ENCODE data around the gene MACROD1.

MACROD1 gene

DNA sequence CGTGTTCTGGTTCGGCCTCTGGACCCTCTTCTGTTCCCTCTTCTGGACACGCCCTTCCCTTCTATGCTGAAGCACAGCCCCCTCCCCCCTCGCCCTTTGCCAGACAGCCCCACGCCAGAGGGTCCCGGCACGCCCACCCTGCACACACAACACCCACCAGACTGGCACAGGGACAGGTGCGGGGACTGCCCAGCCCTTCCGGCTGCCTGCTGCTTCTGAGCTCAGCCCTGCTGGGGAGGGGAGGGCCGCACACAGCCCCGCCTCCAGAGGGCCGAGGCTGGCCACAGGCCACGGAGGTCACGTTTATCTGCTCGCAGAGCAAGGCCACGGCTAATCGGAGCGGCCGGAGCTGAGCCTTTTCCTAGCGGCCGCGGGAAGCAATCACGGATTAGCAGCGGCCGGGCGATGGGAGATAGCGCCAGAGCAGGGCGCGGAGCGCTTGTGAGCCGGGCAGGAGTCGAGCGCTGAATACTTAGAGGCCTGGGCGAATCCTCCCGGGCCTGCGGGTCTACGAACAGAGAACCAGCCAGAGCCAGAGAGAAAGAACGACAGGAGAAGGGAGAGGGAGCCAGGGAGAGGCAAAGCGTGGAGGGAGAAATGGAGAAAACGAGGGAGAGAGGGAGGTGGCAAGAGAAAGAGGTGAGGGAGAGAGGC lies 158.2 kb downstream of the MACROD1 start:
- H3K4me3 ChIP-seq (ENCODE audit: low read depth, low read length) = no peak overlapping the region
- H2AFZ ChIP-seq (ENCODE audit: insufficient read depth, low read length, poor library complexity) = no peak overlapping the region
- no peak overlapping the region for H2BK5ac ChIP-seq (ENCODE audit: low read depth, low read length, poor library complexity)
- H3K36me3 ChIP-seq (ENCODE audit: control insufficient read depth in 1 of 2, insufficient read depth in 2 of 2, low read length in 2 of 2) = no peaks in the 10 kb centered on the region
- no peak overlapping the region for H3K4ac ChIP-seq (ENCODE audit: low read depth, low read length)
- peak overlapping the region; percentile 57 for H3K4me2 ChIP-seq (ENCODE audit: low read length)
- no peak overlapping the region for H4K8ac ChIP-seq (ENCODE audit: low read depth, low read length)
- H3K27ac ChIP-seq (ENCODE audit: low read depth, low read length) = no peak overlapping the region
- H3K18ac ChIP-seq (ENCODE audit: low read length) = no peak overlapping the region
- DNase-seq = peak; percentile 44 to 80
- H3K4me1 ChIP-seq (ENCODE audit: control insufficient read depth in 1 of 2, insufficient read depth in 2 of 2, low read length in 2 of 2) = peaks cover 12 to 16% of the 10 kb centered on the region in 2 experiments
- H3K9me3 ChIP-seq (ENCODE audit: insufficient read depth, low read depth, low read length) = peaks cover under 1% of the 10 kb centered on the region
- H3K23ac ChIP-seq (ENCODE audit: low read length) = no peak overlapping the region
- no peaks in the 10 kb centered on the region for H3K79me2 ChIP-seq (ENCODE audit: control insufficient read depth, insufficient read depth, low read length, poor library complexity)
- peaks cover 14% of the 10 kb centered on the region for H3K27me3 ChIP-seq (ENCODE audit: insufficient read depth, low read length)
- no peak overlapping the region for H4K91ac ChIP-seq (ENCODE audit: low read depth, low read length)
- H3K9ac ChIP-seq (ENCODE audit: low read length) = no peak overlapping the region
- no peak overlapping the region for H2BK12ac ChIP-seq (ENCODE audit: low read length)
- no peaks in the 10 kb centered on the region for H3K79me1 ChIP-seq (ENCODE audit: low read length)
- no peak overlapping the region for H3K14ac ChIP-seq (ENCODE audit: low read length)
- WGBS (ENCODE audit: extremely low coverage, insufficient coverage, insufficient read length) = no CpG with 5 or more reads among the region's 40 CpGs
- no peak overlapping the region for H2AK5ac ChIP-seq (ENCODE audit: low read length)
- no peak overlapping the region for H4K12ac ChIP-seq (ENCODE audit: low read depth, low read length)
- H2BK120ac ChIP-seq (ENCODE audit: insufficient read depth, low read length, poor library complexity) = no peak overlapping the region

DNA sequence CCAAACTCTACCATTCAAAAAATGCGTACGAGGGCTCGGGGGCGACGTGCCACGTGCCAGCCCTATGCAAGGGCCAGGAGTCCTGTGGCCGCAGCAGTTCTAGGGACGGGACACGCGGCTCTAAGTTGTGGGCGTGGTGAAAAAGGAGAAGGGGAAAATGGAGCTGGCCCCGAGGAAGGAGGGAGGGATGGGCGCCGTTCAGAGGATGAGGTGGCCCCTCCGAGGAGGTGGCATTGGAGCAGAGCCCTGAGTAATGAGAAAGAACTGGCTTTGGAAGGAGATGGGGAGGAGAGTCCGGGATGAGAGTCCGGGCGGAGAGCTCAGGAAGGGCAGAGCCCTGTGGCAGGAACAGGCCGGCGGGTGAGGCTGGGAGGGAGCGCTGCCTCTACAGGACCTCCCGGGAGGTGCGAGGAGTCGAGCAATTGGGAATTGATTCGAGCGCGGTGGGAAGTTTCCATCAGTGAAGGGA lies 158.7 kb downstream of the MACROD1 start:
- Histone ChIP-seq H2BK120ac (ENCODE audit: insufficient read depth, low read length, poor library complexity) (no peak overlapping the region), H3K14ac (ENCODE audit: low read length) (no peak overlapping the region), H3K79me1 (ENCODE audit: low read length) (no peaks in the 10 kb centered on the region), H4K8ac (ENCODE audit: low read depth, low read length) (no peak overlapping the region), H4K91ac (ENCODE audit: low read depth, low read length) (no peak overlapping the region), H3K36me3 (ENCODE audit: control insufficient read depth in 1 of 2, insufficient read depth in 2 of 2, low read length in 2 of 2) (no peaks in the 10 kb centered on the region), H2AK5ac (ENCODE audit: low read length) (no peak overlapping the region), H4K12ac (ENCODE audit: low read depth, low read length) (no peak overlapping the region), H3K27me3 (ENCODE audit: insufficient read depth, low read length) (peaks cover 14% of the 10 kb centered on the region), H3K79me2 (ENCODE audit: control insufficient read depth, insufficient read depth, low read length, poor library complexity) (no peaks in the 10 kb centered on the region), H3K4me1 (ENCODE audit: control insufficient read depth in 1 of 2, insufficient read depth in 2 of 2, low read length in 2 of 2) (peaks cover 12 to 16% of the 10 kb centered on the region in 2 experiments), H3K23ac (ENCODE audit: low read length) (no peak overlapping the region), H3K18ac (ENCODE audit: low read length) (no peak overlapping the region), H2BK12ac (ENCODE audit: low read length) (no peak overlapping the region), H3K9ac (ENCODE audit: low read length) (no peak overlapping the region), H3K27ac (ENCODE audit: low read depth, low read length) (no peak overlapping the region), H3K4me2 (ENCODE audit: low read length) (peak overlapping the region; percentile 57), H2BK5ac (ENCODE audit: low read depth, low read length, poor library complexity) (no peak overlapping the region), H3K4ac (ENCODE audit: low read depth, low read length) (no peak overlapping the region), H3K9me3 (ENCODE audit: insufficient read depth, low read depth, low read length) (peaks cover 2% of the 10 kb centered on the region), H3K4me3 (ENCODE audit: low read depth, low read length) (no peak overlapping the region), H2AFZ (ENCODE audit: insufficient read depth, low read length, poor library complexity) (no peak overlapping the region)
- WGBS (ENCODE audit: extremely low coverage, insufficient coverage, insufficient read length) = no CpG with 5 or more reads among the region's 27 CpGs
- peak in 1 of 2 donors; percentile 36 for DNase-seq

DNA sequence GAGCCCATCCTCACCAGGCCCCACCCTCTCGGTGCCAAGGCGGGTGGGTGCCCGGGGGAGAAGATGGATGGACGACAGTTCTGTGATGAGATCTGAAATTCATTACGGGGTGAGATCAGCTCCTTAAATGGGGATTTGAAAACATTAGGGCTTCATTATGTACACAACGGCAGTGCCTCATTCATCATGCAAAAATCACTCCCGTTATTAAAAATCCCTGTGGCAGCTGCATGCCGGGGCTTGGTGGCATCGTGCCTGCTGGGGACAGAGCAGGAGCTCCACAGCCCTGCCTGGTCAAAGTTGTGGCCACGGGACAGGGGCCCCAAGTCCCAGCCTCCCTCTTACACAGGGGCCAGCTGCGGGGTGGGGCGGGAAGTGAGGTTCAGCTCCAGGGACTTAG lies 159.5 kb downstream of the MACROD1 start:
- H3K4me2 ChIP-seq (ENCODE audit: low read length) = no peak overlapping the region
- H3K4me1 ChIP-seq (ENCODE audit: control insufficient read depth in 1 of 2, insufficient read depth in 2 of 2, low read length in 2 of 2) = peaks cover 12 to 16% of the 10 kb centered on the region in 2 experiments
- no peak overlapping the region for H4K8ac ChIP-seq (ENCODE audit: low read depth, low read length)
- no peaks in the 10 kb centered on the region for H3K36me3 ChIP-seq (ENCODE audit: control insufficient read depth in 1 of 2, insufficient read depth in 2 of 2, low read length in 2 of 2)
- peaks cover 14% of the 10 kb centered on the region for H3K27me3 ChIP-seq (ENCODE audit: insufficient read depth, low read length)
- no peak overlapping the region for H3K4ac ChIP-seq (ENCODE audit: low read depth, low read length)
- H2AFZ ChIP-seq (ENCODE audit: insufficient read depth, low read length, poor library complexity) = no peak overlapping the region
- no peaks in the 10 kb centered on the region for H3K79me2 ChIP-seq (ENCODE audit: control insufficient read depth, insufficient read depth, low read length, poor library complexity)
- H3K27ac ChIP-seq (ENCODE audit: low read depth, low read length) = no peak overlapping the region
- no peak overlapping the region for H4K12ac ChIP-seq (ENCODE audit: low read depth, low read length)
- no peak overlapping the region for H3K14ac ChIP-seq (ENCODE audit: low read length)
- H3K4me3 ChIP-seq (ENCODE audit: low read depth, low read length) = no peak overlapping the region
- H2BK120ac ChIP-seq (ENCODE audit: insufficient read depth, low read length, poor library complexity) = no peak overlapping the region
- DNase-seq = no peak
- H2BK5ac ChIP-seq (ENCODE audit: low read depth, low read length, poor library complexity) = no peak overlapping the region
- H2AK5ac ChIP-seq (ENCODE audit: low read length) = no peak overlapping the region
- no peak overlapping the region for H3K9ac ChIP-seq (ENCODE audit: low read length)
- H3K9me3 ChIP-seq (ENCODE audit: insufficient read depth, low read depth, low read length) = peaks cover 2% of the 10 kb centered on the region
- H3K23ac ChIP-seq (ENCODE audit: low read length) = no peak overlapping the region
- H2BK12ac ChIP-seq (ENCODE audit: low read length) = no peak overlapping the region
- WGBS (ENCODE audit: extremely low coverage, insufficient coverage, insufficient read length) = no CpG with 5 or more reads among the region's 12 CpGs
- no peak overlapping the region for H4K91ac ChIP-seq (ENCODE audit: low read depth, low read length)
- no peaks in the 10 kb centered on the region for H3K79me1 ChIP-seq (ENCODE audit: low read length)
- H3K18ac ChIP-seq (ENCODE audit: low read length) = no peak overlapping the region

DNA sequence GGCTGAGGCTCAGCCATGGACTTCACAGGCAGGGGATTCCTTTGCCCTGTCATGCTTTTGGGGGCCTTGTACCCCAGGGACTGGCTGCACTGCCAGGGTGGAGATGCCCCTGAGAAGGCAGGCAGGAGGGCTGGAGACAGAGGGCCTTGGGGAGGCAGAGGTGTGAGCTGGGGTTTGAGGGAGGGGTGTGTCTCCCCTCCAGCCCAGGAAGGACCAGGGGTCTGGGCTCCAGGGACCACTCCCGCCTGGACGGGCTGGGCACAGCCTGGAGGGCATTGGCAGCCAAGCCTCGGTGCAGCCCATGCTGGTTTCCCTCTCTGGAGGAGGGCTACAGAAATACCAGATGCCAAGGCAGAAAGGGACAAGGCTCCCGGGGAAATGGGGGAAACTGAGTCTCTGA lies 160.2 kb downstream of the MACROD1 start:
- no peak overlapping the region for H3K27ac ChIP-seq (ENCODE audit: low read depth, low read length)
- no peaks in the 10 kb centered on the region for H3K79me1 ChIP-seq (ENCODE audit: low read length)
- H2BK5ac ChIP-seq (ENCODE audit: low read depth, low read length, poor library complexity) = no peak overlapping the region
- H3K18ac ChIP-seq (ENCODE audit: low read length) = no peak overlapping the region
- no peak overlapping the region for H4K91ac ChIP-seq (ENCODE audit: low read depth, low read length)
- no peak overlapping the region for H3K4me3 ChIP-seq (ENCODE audit: low read depth, low read length)
- no peak overlapping the region for H3K4ac ChIP-seq (ENCODE audit: low read depth, low read length)
- no peak overlapping the region for H4K8ac ChIP-seq (ENCODE audit: low read depth, low read length)
- H3K23ac ChIP-seq (ENCODE audit: low read length) = no peak overlapping the region
- no peak overlapping the region for H2AFZ ChIP-seq (ENCODE audit: insufficient read depth, low read length, poor library complexity)
- H3K4me1 ChIP-seq (ENCODE audit: control insufficient read depth in 1 of 2, insufficient read depth in 2 of 2, low read length in 2 of 2) = peaks cover 12 to 16% of the 10 kb centered on the region in 2 experiments
- peaks cover 2% of the 10 kb centered on the region for H3K9me3 ChIP-seq (ENCODE audit: insufficient read depth, low read depth, low read length)
- peaks cover 14% of the 10 kb centered on the region for H3K27me3 ChIP-seq (ENCODE audit: insufficient read depth, low read length)
- H3K36me3 ChIP-seq (ENCODE audit: control insufficient read depth in 1 of 2, insufficient read depth in 2 of 2, low read length in 2 of 2) = no peaks in the 10 kb centered on the region
- no peaks in the 10 kb centered on the region for H3K79me2 ChIP-seq (ENCODE audit: control insufficient read depth, insufficient read depth, low read length, poor library complexity)
- no peak overlapping the region for H3K9ac ChIP-seq (ENCODE audit: low read length)
- no peak overlapping the region for H4K12ac ChIP-seq (ENCODE audit: low read depth, low read length)
- WGBS (ENCODE audit: extremely low coverage, insufficient coverage, insufficient read length) = no CpG with 5 or more reads among the region's 4 CpGs
- no peak overlapping the region for H3K4me2 ChIP-seq (ENCODE audit: low read length)
- no peak overlapping the region for H2BK12ac ChIP-seq (ENCODE audit: low read length)
- H3K14ac ChIP-seq (ENCODE audit: low read length) = no peak overlapping the region
- H2BK120ac ChIP-seq (ENCODE audit: insufficient read depth, low read length, poor library complexity) = no peak overlapping the region
- no peak for DNase-seq
- no peak overlapping the region for H2AK5ac ChIP-seq (ENCODE audit: low read length)

Data from trophoblast cell (in vitro differentiated cells and primary cell).